MM.1S (cell line): ENCODE results near the gene UPP2.

ENCODE experiments used
- EZH2 ChIP-seq: fragments of 300-600 bp; sonication (generic); optimal IDR thresholded peaks from 2 replicates; pipeline ENCODE3; 2017; ENCODE audit warnings: low read depth, mild to moderate bottlenecking, antibody characterized with exemption, low read length, mixed read lengths
- TF ChIP-seq, protein P1 (sequence below): fragments of 300-600 bp; sonication (generic); IDR thresholded peaks from 2 replicates; pipeline ENCODE4 v1.5.1; 2016; ENCODE audit warnings: antibody characterized with exemption, low read length, mixed read lengths

DNA sequence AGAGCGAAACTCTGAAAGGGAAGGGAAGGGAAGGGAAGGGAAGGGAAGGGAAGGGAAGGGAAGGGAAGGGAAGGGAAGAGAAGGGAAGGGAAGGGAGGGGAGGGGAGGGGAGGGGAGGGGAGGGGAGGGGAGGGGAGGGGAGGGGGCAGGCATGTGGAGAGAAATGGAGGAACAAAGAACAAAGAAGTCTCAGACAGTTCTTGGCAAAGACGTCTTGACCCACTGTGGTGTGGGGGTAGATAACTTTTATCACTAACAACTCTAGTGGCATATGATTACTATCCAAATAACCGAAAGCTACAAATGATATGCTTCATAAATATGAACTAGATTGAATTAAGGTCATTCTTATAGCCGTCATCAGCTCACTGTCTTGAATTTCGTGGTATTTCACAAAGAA is 3.2 kb downstream of the UPP2 start:
- TF ChIP-seq, protein P1, sequence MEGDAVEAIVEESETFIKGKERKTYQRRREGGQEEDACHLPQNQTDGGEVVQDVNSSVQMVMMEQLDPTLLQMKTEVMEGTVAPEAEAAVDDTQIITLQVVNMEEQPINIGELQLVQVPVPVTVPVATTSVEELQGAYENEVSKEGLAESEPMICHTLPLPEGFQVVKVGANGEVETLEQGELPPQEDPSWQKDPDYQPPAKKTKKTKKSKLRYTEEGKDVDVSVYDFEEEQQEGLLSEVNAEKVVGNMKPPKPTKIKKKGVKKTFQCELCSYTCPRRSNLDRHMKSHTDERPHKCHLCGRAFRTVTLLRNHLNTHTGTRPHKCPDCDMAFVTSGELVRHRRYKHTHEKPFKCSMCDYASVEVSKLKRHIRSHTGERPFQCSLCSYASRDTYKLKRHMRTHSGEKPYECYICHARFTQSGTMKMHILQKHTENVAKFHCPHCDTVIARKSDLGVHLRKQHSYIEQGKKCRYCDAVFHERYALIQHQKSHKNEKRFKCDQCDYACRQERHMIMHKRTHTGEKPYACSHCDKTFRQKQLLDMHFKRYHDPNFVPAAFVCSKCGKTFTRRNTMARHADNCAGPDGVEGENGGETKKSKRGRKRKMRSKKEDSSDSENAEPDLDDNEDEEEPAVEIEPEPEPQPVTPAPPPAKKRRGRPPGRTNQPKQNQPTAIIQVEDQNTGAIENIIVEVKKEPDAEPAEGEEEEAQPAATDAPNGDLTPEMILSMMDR = no peak
- TF ChIP-seq EZH2 = no peak
